Uterus (tissue), 4 donors: Measurements from ENCODE around the gene IFITM5. TPM values are rescaled to one million over a fixed set of nuclear protein-coding genes. Genes with fewer than 3 reads are reported as not detected.
"Not testable (repeated sequence)": the region's sequence is repeated elsewhere in the genome, so short reads cannot be mapped to it uniquely, and the experiment has no call there.

Source experiments
- DNase-seq, 2 donors: peaks; one replicate each; pipeline ENCODE4 v3.0.0-alpha.2; 2019 to 2020
- H3K27ac ChIP-seq, 2 donors: fragments of 200-600 bp; sonication (generic); 1 replicate in 1 of 2; 2 replicates in 1 of 2; pipeline ENCODE4 v1.5.1; 2016 to 2018
- H3K27me3 ChIP-seq, 2 donors: fragments of 200-600 bp; sonication (generic); one replicate each; pipeline ENCODE4 v1.5.1; 2018 to 2019; ENCODE audit warnings: control low read depth in 1 of 2
- H3K36me3 ChIP-seq, 2 donors: fragments of 200-600 bp; sonication (generic); one replicate each; pipeline ENCODE4 v1.5.1; 2019; ENCODE audit warnings: control low read depth in 1 of 2
- H3K4me1 ChIP-seq, 2 donors: fragments of 200-600 bp; sonication (generic); one replicate each; pipeline ENCODE4 v1.5.1; 2018 to 2019; ENCODE audit warnings: control low read depth in 1 of 2
- H3K4me3 ChIP-seq, 2 donors: fragments of 200-600 bp; sonication (generic); 1 replicate in 1 of 2; 2 replicates in 1 of 2; pipeline ENCODE4 v1.5.1; 2018 to 2019; ENCODE audit warnings: mild to moderate bottlenecking in 1 of 2
- H3K9me3 ChIP-seq, 2 donors: fragments of 200-600 bp; sonication (generic); one replicate each; pipeline ENCODE4 v1.5.1; 2019; ENCODE audit warnings: control low read depth in 1 of 2
- CTCF ChIP-seq, 4 experiments: fragments of 200-600 bp in 2 of 4; fragments of 450-650 bp in 2 of 4; sonication (generic) in 2 of 4; IDR thresholded peaks; one replicate each; pipeline ENCODE4 v1.5.1; 2016 to 2019; ENCODE audit warnings: antibody characterized with exemption in 4 of 4, mild to moderate bottlenecking in 2 of 4, moderate library complexity in 1 of 4
- POLR2A ChIP-seq, 2 donors: fragments of 450-650 bp; IDR thresholded peaks; one replicate each; pipeline ENCODE4 v1.6.1; 2016; ENCODE audit warnings: antibody characterized with exemption in 2 of 2, mild to moderate bottlenecking in 1 of 2, moderate library complexity in 1 of 2
- intact Hi-C: fragments of 100-400 bp; cut with DNase I; formaldehyde crosslinking; loops from one replicate; pipeline ENCODE4 v1.15.1; 2023; ENCODE audit warnings: low total_unique reads
- total RNA-seq, 4 donors: library from RNA; depleted of rRNA in 3 of 4; stranded (reverse); fragments of >200 nt in 3 of 4; gene quantifications; one replicate each; pipeline versions ENCODE4 v1.1.0 to v1.2.4, GENCODE V29; 2014 to 2023
- donor health status: DM: yes; HTN: yes; CAD: no.

IFITM5 gene
- total RNA-seq, 4 donors from 2014 or later: not detected

- TF ChIP-seq POLR2A (IDR thresholded peaks at IDR 0.05) (no peak), CTCF (IDR thresholded peaks at IDR 0.05) (no peak)
- Histone ChIP-seq H3K27ac (peak overlapping the region; percentile 29 to 91), H3K4me3 (no peak overlapping the region), H3K9me3 (no peaks in the 10 kb centered on the region), H3K4me1 (peaks cover 5 to 25% of the 10 kb centered on the region in 2 donors), H3K27me3 (no peaks in the 10 kb centered on the region), H3K36me3 (no peaks in the 10 kb centered on the region)
- no peak for DNase-seq
- intact Hi-C loops: no loop called here
These were observed 28.7 kb upstream of the IFITM5 start for GRCh38 chr11:328012-328411.

GRCh38 chr11:327581-327923 is 28.2 kb upstream of the IFITM5 start:
- TF ChIP-seq POLR2A (IDR thresholded peaks at IDR 0.05): no peak
- TF ChIP-seq CTCF (IDR thresholded peaks at IDR 0.05): no peak
- Histone ChIP-seq H3K4me3 (no peak overlapping the region), H3K27ac (peak overlapping the region; percentile 91 to 98), H3K27me3 (no peaks in the 10 kb centered on the region), H3K36me3 (no peaks in the 10 kb centered on the region), H3K9me3 (no peaks in the 10 kb centered on the region), H3K4me1 (peaks cover 5 to 25% of the 10 kb centered on the region in 2 donors)
- intact Hi-C loops: no loop called here
- no peak for DNase-seq

DNA sequence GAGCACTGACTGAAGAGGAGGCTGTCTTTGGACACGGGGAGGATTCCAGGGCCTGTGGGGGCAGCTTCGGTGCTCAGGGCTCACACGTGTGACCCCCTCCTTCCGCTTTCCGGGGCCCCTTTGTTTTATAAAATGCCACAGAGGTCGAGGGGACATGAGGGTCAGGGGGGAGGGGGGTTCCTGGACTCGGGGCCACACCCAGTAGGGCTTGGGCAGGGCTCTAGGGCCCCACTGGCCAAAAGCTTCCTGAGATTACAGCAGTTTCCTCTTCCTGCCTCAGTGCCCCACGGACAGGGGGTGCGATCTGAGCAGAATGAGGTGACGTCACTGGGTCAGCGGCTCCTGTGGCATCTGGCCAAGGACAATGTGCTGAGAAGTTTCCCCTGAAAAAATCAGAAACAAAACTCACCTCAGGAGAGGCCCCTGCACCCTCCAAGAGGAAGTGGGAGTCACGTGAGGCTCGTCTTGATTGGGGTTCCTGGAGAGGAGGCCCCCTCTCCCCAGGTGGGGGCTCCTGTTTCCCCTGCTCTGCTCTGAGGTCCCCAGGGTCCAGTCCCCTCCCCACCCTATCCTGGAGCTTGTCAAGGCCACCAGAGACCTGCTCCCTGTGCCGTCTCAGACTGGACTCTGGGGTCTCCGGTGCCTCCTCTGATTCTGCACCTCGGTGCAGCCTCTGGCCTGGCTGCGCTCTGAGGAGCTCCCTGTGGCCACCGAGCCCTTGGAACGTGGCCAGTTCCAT is 27.7 kb upstream of the IFITM5 start:
- H3K4me3 ChIP-seq: no peak overlapping the region
- peak overlapping the region; percentile 91 to 98 for H3K27ac ChIP-seq
- no peaks in the 10 kb centered on the region for H3K9me3 ChIP-seq
- intact Hi-C loops: no loop called here
- H3K36me3 ChIP-seq: no peaks in the 10 kb centered on the region
- TF ChIP-seq POLR2A (IDR thresholded peaks at IDR 0.05): peak; percentile 38 to 47
- no peak for TF ChIP-seq CTCF (IDR thresholded peaks at IDR 0.05)
- DNase-seq: peak; percentile 88 to 94
- peaks cover 5 to 25% of the 10 kb centered on the region in 2 donors for H3K4me1 ChIP-seq
- no peaks in the 10 kb centered on the region for H3K27me3 ChIP-seq

DNA sequence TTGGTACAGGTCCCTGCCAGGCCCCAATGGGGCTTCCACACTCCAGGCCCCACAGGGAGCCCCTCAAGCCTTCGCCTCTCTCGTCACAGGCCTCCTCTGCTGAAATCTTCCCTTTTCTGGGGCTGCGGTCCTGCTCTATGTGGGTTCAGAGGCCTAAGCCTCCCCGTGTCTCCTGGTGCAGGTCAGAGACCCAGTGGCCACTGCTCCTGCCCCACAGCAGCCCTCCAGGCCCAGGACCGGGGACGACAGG is 27.2 kb upstream of the IFITM5 start:
- intact Hi-C loops: no loop called here
- Histone ChIP-seq H3K9me3 (no peaks in the 10 kb centered on the region), H3K36me3 (no peaks in the 10 kb centered on the region), H3K4me3 (no peak overlapping the region), H3K27ac (peak overlapping the region; percentile 91 to 98), H3K27me3 (no peaks in the 10 kb centered on the region), H3K4me1 (peaks cover 5 to 25% of the 10 kb centered on the region in 2 donors)
- TF ChIP-seq CTCF (IDR thresholded peaks at IDR 0.05) (no peak), POLR2A (IDR thresholded peaks at IDR 0.05) (no peak)
- no peak for DNase-seq

- H3K9me3 ChIP-seq: no peaks in the 10 kb centered on the region
- peak overlapping the region; percentile 91 to 98 for H3K27ac ChIP-seq
- no peak overlapping the region for H3K4me3 ChIP-seq
- peaks cover 5 to 25% of the 10 kb centered on the region in 2 donors for H3K4me1 ChIP-seq
- no peaks in the 10 kb centered on the region for H3K36me3 ChIP-seq
- intact Hi-C loops: no loop called here
- TF ChIP-seq POLR2A (IDR thresholded peaks at IDR 0.05) (no peak), CTCF (IDR thresholded peaks at IDR 0.05) (no peak)
- H3K27me3 ChIP-seq: no peaks in the 10 kb centered on the region
- peak; percentile 17 to 43 for DNase-seq
These were observed 26.7 kb upstream of the IFITM5 start for GRCh38 chr11:325796-326591.

DNA sequence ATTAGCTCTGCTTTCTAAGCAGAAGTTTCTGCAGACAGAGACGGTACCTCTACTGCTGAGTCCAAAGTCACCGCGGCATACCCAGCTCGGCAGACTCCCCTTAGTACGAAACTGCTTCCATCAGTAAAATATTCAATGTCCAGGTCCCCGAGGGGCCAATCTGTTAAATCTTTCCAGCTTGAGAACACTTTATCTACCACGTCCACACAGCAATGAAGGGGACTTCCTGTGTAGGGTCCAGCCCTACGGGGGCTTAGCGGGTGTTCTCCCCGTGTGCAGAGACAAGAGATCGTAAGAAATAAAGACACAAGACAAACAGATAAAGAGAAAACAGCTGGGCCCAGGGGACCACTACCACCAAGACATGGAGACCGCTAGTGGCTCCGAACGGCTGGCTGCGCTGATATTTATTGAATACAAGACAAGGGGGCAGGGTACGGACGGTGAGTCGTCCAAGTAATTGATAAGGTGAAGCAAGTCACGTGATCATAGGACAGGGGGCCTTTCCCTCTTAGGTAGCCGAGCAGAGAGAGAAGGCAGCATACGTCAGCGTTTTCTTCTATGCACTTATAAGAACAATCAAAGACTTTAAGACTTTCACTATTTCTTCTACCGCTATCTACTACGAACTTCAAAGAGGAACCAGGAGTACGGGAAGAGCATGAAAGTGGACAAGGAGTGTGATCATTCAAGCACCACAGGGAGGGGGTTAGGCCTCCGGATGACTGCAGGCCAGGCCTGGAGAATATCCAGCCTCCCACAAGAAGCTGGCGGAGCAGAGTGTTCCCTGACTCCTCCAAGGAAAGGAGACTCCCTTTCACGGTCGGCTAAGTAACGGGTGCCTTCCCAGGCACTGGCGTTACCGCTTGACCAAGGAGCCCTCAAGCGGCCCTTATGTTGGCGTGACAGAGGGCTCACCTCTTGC is 25.5 kb upstream of the IFITM5 start:
- Histone ChIP-seq H3K4me3 (peak overlapping the region in 1 of 2 donors; percentile 28), H3K27ac (peak overlapping the region; percentile 91 to 98), H3K4me1 (peaks cover 5 to 25% of the 10 kb centered on the region in 2 donors)
- intact Hi-C loops, H3K36me3 ChIP-seq, H3K27me3 ChIP-seq, H3K9me3 ChIP-seq: not testable (repeated sequence)
- peak; percentile 88 to 89 for DNase-seq
